NK-92 (cell line): Measurements from ENCODE around the gene ANKIB1.

Experiments
- DNase-seq: peaks from one replicate; lab custom pipeline; 2025; ENCODE audit not compliant: unreplicated experiment; lab: John Stamatoyannopoulos, UW

Gene ANKIB1

DNA sequence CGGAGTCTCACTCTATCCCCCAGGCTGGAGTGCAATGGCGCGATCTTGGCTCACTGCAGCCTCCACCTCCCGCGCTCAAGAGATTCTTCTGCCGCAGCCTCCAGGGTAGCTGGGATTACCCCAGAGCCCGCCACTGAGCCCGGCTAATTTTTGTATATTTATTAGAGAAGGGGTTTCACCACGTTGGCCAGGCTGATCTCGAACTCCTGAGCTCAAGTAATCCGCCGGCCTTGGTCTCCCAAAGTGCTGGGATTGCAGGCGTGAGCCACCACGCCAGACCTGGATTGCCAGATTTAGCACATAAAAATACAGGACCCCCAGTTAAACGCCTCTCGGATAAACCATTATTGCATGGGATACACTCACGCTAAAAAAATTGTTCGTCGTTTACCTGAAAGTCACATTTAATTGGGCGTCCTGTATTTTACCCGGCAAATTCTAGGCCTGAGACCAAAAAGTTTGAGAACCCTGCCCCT, 201.1 kb downstream of the ANKIB1 start:
- no peak for DNase-seq

DNA sequence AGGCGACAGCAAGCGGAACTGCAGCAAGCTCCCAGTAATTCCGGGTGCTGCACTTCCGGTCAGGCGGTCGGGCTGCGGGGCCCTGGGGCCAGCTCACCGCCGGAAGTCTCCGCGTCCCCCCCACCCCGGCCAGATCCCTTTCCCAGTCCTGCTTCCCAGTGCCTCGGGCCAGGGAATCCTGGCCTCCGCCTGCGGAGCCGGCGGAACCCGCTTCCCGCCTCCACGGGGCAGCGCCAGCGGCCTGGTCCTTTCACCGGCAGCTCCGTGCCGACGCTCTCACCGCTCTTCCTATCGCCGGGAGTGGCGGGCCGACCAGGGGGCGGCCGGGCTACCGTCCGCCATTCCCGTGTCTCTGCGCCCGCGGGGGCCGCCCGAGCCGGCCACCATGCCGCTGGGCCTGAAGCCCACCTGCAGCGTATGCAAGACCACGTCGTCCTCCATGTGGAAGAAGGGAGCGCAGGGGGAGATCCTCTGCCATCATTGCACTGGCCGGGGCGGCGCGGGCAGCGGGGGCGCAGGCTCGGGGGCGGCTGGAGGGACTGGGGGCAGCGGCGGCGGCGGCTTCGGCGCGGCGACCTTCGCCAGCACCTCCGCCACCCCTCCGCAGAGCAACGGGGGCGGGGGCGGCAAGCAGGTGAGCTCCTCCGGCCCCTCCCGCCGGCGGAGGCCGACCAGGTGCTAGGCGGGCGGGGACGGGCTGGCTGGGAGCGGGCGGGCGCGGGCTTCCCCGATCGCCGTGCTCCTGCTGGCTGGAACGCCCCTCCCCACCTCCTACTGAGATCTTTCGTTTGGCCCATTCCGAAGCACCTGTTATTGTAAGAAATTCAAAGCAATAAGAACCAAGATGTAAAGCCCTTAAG, 201.8 kb downstream of the ANKIB1 start, which contains the start of gene GATAD1:
Gene GATAD1 (plus strand): TSS at position 138 of the 860 bp plus-strand sequence. CDS start 248 bp downstream, at position 386.
- DNase-seq: no peak

DNA sequence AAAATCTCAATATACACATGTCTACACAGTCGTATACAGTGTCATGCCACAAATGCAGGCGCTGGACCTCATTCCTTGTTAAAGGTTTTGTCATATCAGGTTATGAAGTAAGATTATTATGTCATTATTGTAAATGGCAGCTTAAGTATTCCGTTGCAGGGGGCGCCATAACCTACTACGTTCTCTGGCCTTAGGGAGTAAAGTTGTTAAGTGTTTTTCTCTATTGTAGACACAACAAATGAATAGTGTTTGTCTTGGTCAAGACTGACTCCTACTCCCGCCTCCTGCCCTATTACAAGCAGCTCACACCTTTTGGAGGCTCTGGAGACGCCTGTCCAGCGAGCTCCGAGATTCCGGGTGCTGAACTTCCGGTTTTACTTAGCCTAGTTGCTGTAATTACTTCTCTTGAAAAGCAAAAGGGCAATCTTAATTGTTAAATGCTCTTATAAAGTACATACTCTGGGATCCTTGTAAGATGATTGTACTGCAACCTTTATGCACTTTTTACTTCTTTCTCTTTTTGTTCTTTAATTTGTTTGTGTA, 202.5 kb downstream of the ANKIB1 start:
- DNase-seq: no peak
